HG03558 (cell line): ENCODE results near the gene WTAP.
"Not testable (repeated sequence)": the region's sequence is repeated elsewhere in the genome, so short reads cannot be mapped to it uniquely, and the experiment has no call there.

ENCODE experiments used
- ATAC-seq: cut with Tn5 transposase; IDR thresholded peaks from one replicate; pipeline ENCODE4 v1.9.1; 2021; ENCODE audit warnings: moderate number of reproducible peaks; ENCODE audit not compliant: unreplicated experiment; ENCODE audit errors: extremely low read depth

WTAP gene

GRCh38 chr6:159693128-159693893 lies 34.0 kb upstream of the WTAP start, which contains the start of gene SOD2:
TSS of gene SOD2 (minus strand) at chr6:159693241. CDS start at chr6:159693167, 74 bp downstream.
- peak; percentile 63 for ATAC-seq

GRCh38 chr6:159693894-159694545 lies 33.3 kb upstream of the WTAP start:
- no peak for ATAC-seq

- no peak for ATAC-seq
Observed at GRCh38 chr6:159695984-159696383, 31.3 kb upstream of the WTAP start.

GRCh38 chr6:159700970-159701369 lies 26.3 kb upstream of the WTAP start:
- no peak for ATAC-seq

GRCh38 chr6:159701413-159701999 lies 25.8 kb upstream of the WTAP start:
- no peak for ATAC-seq

- not testable (repeated sequence) for ATAC-seq
Observed at GRCh38 chr6:159710603-159711002, 16.7 kb upstream of the WTAP start.

GRCh38 chr6:159712389-159712788 lies 14.9 kb upstream of the WTAP start:
- not testable (repeated sequence) for ATAC-seq

GRCh38 chr6:159713984-159714383 lies 13.3 kb upstream of the WTAP start:
- ATAC-seq, result no peak

GRCh38 chr6:159714404-159714803 lies 12.9 kb upstream of the WTAP start:
- ATAC-seq, result no peak

- no peak for ATAC-seq
Observed at GRCh38 chr6:159715166-159715565, 12.1 kb upstream of the WTAP start.

- no peak for ATAC-seq
Observed at GRCh38 chr6:159715605-159716004, 11.7 kb upstream of the WTAP start.

- no peak for ATAC-seq
Observed at GRCh38 chr6:159716247-159717096, 10.8 kb upstream of the WTAP start.

GRCh38 chr6:159718634-159719033 lies 8.7 kb upstream of the WTAP start:
- ATAC-seq, result no peak

GRCh38 chr6:159719287-159719686 lies 8.0 kb upstream of the WTAP start:
- ATAC-seq, result no peak

- no peak for ATAC-seq
Observed at GRCh38 chr6:159720708-159721107, 6.6 kb upstream of the WTAP start.

GRCh38 chr6:159721981-159722380 lies 5.3 kb upstream of the WTAP start:
- ATAC-seq, result not testable (repeated sequence)

- ATAC-seq, result no peak
Observed at GRCh38 chr6:159722655-159723054, 4.7 kb upstream of the WTAP start.

GRCh38 chr6:159723259-159723658 lies 4.0 kb upstream of the WTAP start:
- no peak for ATAC-seq

- no peak for ATAC-seq
Observed at GRCh38 chr6:159724778-159725177, 2.5 kb upstream of the WTAP start.

- not testable (repeated sequence) for ATAC-seq
Observed at GRCh38 chr6:159725208-159725607, 2.1 kb upstream of the WTAP start.
